GDM1 (cell line): ENCODE data around the gene PLA2G4C.

ENCODE experiments used
- DNase-seq: peaks from one replicate; lab custom pipeline; 2025; lab: John Stamatoyannopoulos, UW

PLA2G4C gene, protein sequence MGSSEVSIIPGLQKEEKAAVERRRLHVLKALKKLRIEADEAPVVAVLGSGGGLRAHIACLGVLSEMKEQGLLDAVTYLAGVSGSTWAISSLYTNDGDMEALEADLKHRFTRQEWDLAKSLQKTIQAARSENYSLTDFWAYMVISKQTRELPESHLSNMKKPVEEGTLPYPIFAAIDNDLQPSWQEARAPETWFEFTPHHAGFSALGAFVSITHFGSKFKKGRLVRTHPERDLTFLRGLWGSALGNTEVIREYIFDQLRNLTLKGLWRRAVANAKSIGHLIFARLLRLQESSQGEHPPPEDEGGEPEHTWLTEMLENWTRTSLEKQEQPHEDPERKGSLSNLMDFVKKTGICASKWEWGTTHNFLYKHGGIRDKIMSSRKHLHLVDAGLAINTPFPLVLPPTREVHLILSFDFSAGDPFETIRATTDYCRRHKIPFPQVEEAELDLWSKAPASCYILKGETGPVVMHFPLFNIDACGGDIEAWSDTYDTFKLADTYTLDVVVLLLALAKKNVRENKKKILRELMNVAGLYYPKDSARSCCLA

DNA sequence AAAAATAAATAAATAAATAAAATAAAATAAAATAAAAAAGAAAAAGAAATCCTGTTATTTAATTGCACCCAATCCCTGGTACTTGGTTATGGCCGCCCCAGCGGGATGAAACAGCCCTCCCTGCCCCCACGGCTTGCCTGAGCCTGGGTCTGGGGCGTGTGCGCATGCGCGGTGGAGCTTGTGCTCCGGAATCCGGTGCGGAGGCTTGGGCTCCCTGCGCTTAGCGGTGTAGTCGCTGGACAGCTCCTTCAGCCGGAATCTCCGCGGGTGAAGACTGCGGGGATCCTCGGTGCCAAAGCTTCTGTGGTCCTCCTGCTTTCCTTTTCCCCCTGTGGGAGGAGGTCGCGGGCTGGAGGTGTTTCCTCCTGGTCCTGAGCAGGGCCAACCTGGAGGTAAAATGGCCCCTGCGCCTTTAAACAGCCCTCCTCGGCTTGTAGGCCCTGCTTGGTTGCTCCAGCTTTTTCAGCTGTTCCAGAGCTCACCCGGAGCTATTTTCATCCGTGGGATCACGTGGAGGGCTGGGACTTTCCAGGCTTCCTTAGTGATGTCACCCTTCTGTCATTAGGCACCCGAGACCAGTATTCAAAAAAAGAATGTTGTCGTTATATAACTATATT lies at the start of gene PLA2G4C:
Gene PLA2G4C (minus strand): TSS at position 468 of the 617 bp plus-strand sequence. CDS start 4,288 bp downstream, outside the sequence.
- DNase-seq, result peak; percentile 75

DNA sequence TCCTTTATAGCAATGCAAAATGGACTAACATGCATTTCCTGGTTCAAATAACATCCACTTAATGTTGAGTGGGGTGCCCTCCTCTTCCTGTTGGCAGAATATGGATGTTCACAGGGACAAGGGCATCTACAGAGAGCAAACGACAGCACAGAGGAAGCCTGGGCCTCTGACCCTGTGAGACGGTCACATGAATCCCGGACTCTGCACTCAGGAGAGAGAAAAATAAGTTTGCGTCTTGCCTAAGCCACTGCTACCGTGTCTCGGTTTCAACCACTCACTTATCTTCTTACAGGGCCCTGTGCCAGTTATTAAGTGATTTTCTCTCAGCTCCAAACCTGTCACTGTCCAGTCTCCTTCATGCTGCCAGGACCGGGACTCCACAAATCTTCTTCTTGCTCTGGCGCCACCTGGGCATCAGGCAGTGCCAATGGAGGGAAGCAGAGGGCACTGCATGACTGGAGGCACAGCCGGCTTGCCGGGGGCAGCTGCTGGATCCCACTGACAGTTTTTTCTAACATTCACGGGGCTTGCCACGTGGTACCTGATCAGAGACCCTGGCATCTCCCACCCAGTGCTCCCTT lies 47.7 kb upstream of the PLA2G4C start:
- DNase-seq, result no peak

GRCh38 chr19:48154003-48154402 lies 43.4 kb upstream of the PLA2G4C start:
- DNase-seq, result no peak

- peak; percentile 30 for DNase-seq
Observed at GRCh38 chr19:48152551-48152950, 41.9 kb upstream of the PLA2G4C start.

GRCh38 chr19:48149430-48149829 lies 38.8 kb upstream of the PLA2G4C start:
- no peak for DNase-seq

GRCh38 chr19:48148576-48148975 lies 38.0 kb upstream of the PLA2G4C start:
- no peak for DNase-seq

DNA sequence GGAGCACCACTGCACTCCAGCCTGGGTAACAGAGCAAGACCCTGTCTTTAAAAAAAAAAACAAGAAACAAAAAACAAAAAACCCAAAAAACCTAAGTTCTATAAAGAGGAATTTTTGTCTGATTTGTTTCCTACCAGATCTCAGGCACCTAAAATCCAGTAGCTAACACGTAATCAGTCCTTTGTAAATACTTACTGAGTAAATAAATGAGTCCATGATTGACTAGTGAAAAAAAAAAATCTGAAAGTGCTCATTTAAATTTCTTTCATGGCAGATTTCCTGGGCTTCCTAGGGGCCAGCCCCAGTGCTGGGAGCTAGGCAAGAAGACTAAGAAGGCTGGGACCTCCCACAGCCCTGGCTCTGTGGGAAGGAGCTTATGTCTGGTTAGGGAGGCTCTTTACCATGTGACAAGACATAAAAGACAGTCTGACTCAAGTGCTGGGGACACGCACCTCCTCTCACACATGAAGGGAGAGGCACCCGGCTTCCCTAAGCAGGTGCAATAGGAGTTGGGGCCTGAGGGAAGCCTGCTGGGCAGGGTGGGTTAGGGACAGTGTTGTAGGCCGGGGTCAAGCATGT lies 37.1 kb upstream of the PLA2G4C start:
- DNase-seq, result no peak

GRCh38 chr19:48139053-48139452 lies 28.4 kb upstream of the PLA2G4C start:
- no peak for DNase-seq

GRCh38 chr19:48137411-48137810 lies 26.8 kb upstream of the PLA2G4C start:
- DNase-seq, result no peak

DNA sequence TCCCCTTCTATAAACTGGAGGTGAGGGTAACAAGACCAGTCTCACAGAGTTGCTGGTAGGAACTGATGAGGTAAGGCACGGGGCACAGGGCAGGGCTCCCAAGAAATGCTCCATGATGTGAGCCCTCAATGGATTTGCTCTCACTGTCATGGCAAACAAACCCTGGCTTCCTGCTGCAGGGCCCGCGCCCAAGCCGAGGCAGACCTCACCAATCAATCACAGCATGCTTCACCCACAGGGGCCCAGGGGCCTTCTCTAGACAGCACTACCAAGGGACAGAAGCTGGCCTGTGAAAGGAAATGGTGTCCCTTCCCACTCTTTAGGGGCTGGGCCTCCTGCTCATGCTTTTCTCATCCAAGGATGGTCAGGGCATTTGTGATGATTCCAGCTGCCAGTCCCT lies 25.9 kb upstream of the PLA2G4C start:
- no peak for DNase-seq

- DNase-seq, result no peak
Observed at GRCh38 chr19:48135411-48135810, 24.8 kb upstream of the PLA2G4C start.

GRCh38 chr19:48133094-48133493 lies 22.5 kb upstream of the PLA2G4C start:
- DNase-seq, result no peak

- DNase-seq, result no peak
Observed at GRCh38 chr19:48127561-48127960, 16.9 kb upstream of the PLA2G4C start.

GRCh38 chr19:48123907-48124651 lies 13.5 kb upstream of the PLA2G4C start:
- no peak for DNase-seq

GRCh38 chr19:48122421-48122820 lies 11.8 kb upstream of the PLA2G4C start:
- no peak for DNase-seq

- peak; percentile 19 for DNase-seq
Observed at GRCh38 chr19:48121909-48122371, 11.3 kb upstream of the PLA2G4C start.

DNA sequence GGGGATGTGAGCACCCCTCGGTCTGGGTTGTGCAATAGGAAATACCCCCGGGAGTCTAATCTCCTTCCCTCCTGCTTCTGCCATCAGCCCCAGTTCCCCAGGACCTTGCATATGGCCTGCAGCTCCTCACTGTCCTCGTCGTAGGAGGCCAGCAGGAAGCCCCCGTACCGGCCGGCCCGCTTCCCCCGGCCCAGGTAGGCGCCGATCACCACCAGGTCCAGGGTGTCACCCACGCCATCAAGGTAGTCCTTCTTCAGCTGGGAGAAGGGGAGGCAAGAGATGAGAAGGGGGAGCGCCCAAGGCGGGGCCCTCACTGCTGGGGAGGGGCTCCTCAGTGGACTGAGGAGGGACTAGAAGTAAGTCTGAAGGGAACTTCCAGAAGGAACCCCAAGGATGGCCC lies 10.4 kb upstream of the PLA2G4C start:
- no peak for DNase-seq

DNA sequence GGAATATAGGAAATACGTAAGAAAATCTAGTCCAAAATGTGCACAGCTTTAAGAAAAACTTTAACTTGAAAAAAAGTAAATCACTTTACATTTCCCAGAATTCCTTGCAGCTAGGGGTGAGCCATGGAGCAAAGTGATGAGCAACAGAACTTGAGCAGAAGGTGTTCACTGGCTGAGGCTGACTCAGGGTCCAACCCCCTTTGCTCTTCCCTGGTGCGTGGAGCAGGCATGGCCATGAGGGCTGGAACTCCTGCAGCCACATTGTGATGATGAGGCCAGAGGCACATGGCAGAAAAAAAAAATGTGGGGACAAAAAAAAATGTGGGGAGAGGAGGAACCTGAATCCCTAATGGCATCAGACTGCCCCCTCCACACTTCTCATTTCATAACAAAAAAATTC lies 9.9 kb upstream of the PLA2G4C start:
- no peak for DNase-seq

DNA sequence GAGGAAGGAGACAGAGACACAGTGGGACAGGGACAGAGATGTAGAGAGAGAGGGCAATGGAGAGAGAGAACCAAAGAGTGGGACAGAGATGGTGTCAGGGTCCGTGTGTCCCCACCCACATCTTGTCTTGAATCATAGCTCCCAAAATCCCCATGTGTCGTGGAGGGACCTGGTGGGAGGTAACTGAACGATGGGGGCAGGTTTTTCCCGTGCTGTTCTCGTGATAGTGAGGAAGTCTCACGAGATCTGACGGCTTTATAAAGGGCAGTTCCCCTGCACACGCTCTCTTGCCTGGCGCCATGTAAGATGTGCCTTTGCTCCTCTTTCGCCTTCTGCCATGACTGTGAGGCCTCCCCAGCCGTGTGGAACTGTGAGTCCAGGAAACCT lies 7.5 kb upstream of the PLA2G4C start:
- DNase-seq, result no peak

- no peak for DNase-seq
Observed at GRCh38 chr19:48117515-48118130, 7.0 kb upstream of the PLA2G4C start.

GRCh38 chr19:48113190-48113917 lies 2.7 kb upstream of the PLA2G4C start:
- DNase-seq, result no peak
